A549 (cell line): ENCODE measurements around the gene NHLH1. TPM values are rescaled to one million over a fixed set of nuclear protein-coding genes. Genes with fewer than 3 reads are reported as not detected.
A peak's percentile ranks its signal among the peaks of the same experiment; 100 is the strongest.

Experiments
- ATAC-seq, 2 experiments: fragments of 200-7000 bp in 1 of 2; fragments of >200 bp in 1 of 2; cut with Nextera tagmentation in 1 of 2; cut with Tn5 transposase in 1 of 2; 3 replicates each; pipeline versions ENCODE4 v1.8.0 to v1.9.1; 2018 to 2020; ENCODE audit warnings: mild to moderate bottlenecking in 1 of 2, moderate library complexity in 1 of 2
- CTCF ChIA-PET: fragments of 300-600 bp; sonication (Branson Sonifier 250); formaldehyde crosslinking; extraction: SDS; loops from one replicate; lab custom pipeline; 2021; ENCODE audit warnings: antibody characterized with exemption, inconsistent platforms; lab: Yijun Ruan, JAX
- POLR2A ChIA-PET: fragments of 350-600 bp; formaldehyde crosslinking; extraction: SDS; loops from one replicate; lab custom pipeline; 2021; ENCODE audit warnings: antibody characterized with exemption, inconsistent platforms; lab: Yijun Ruan, JAX
- DNase-seq, 2 experiments: peaks; one replicate each; pipeline versions ENCODE4 v3.0.0 to v3.0.0-alpha.2; 2011 to 2016; ENCODE audit warnings: low read depth in 1 of 2, low spot score in 1 of 2
- FAIRE-seq: peaks from 2 replicates; lab custom pipeline; 2011; peaks lifted over from hg19 to GRCh38; lab: Jason Lieb, UNC
- H3K27ac ChIP-seq, 2 experiments: fragments of >200 bp; sonication (Bioruptor Twin); formaldehyde crosslinking; 3 replicates each; pipeline ENCODE4 v1.5.1; 2016 to 2017
- H3K4me1 ChIP-seq: fragments of >200 bp; sonication (Bioruptor Twin); formaldehyde crosslinking; 3 replicates; pipeline ENCODE4 v1.6.1; 2016
- H3K4me2 ChIP-seq: fragments of >200 bp; sonication (Bioruptor Twin); formaldehyde crosslinking; 3 replicates; pipeline ENCODE4 v1.6.1; 2016
- H3K4me3 ChIP-seq: fragments of >200 bp; sonication (Bioruptor Twin); formaldehyde crosslinking; 3 replicates; pipeline ENCODE4 v1.5.1; 2016
- H3K9me3 ChIP-seq: fragments of >200 bp; sonication (Bioruptor Twin); formaldehyde crosslinking; 3 replicates; pipeline ENCODE4 v1.6.1; 2016
- E2F6 ChIP-seq: IDR thresholded peaks from 2 replicates; pipeline ENCODE4 v1.6.1; 2012; ENCODE audit warnings: low read depth, borderline replicate concordance
- ELK1 ChIP-seq: fragments of 150-350 bp; IDR thresholded peaks from 2 replicates; pipeline ENCODE4 v1.6.1; 2014; ENCODE audit warnings: low read depth, mild to moderate bottlenecking, low read length
- ESRRA ChIP-seq: fragments of 150-350 bp; IDR thresholded peaks from 2 replicates; pipeline ENCODE4 v1.6.1; 2014; ENCODE audit warnings: mild to moderate bottlenecking, low read length, borderline replicate concordance
- HOXB13 ChIP-seq: fragments of 250-450 bp; sonication (Bioruptor Pico); IDR thresholded peaks from 2 replicates; pipeline ENCODE4 v1.5.0; 2020; ENCODE audit warnings: low read depth, mild to moderate bottlenecking, moderate library complexity
- JUN ChIP-seq, 2 experiments: fragments of >200 bp; sonication (Bioruptor Twin); formaldehyde crosslinking; IDR thresholded peaks; 2 replicates in 1 of 2; 3 replicates in 1 of 2; pipeline ENCODE4 v1.6.1; 2016 to 2017
- JUNB ChIP-seq: fragments of >200 bp; sonication (Bioruptor Twin); formaldehyde crosslinking; IDR thresholded peaks from 2 replicates; pipeline ENCODE4 v1.6.1; 2016
- KDM1A ChIP-seq: fragments of 200-600 bp; sonication (generic); IDR thresholded peaks from 2 replicates; pipeline ENCODE4 v1.6.1; 2016; ENCODE audit warnings: low read depth, mild to moderate bottlenecking
- MAX ChIP-seq: IDR thresholded peaks from 2 replicates; pipeline ENCODE4 v1.6.1; 2012
- MYC ChIP-seq: IDR thresholded peaks from 2 replicates; pipeline ENCODE4 v1.6.1; 2012; ENCODE audit warnings: mild to moderate bottlenecking, inconsistent platforms, low read length, improper control_type of control experiment, borderline replicate concordance
- RAD21 ChIP-seq, 2 experiments: fragments of >200 bp in 1 of 2; sonication (Bioruptor Twin) in 1 of 2; formaldehyde crosslinking in 1 of 2; IDR thresholded peaks in 1 of 2; conservative IDR thresholded peaks in 1 of 2; 2 replicates in 1 of 2; 3 replicates in 1 of 2; pipeline ENCODE4 v1.6.1; 2012 to 2018; ENCODE audit warnings: inconsistent platforms in 1 of 2
- RFX5 ChIP-seq: fragments of 450-650 bp; IDR thresholded peaks from 2 replicates; pipeline ENCODE4 v1.7.1; 2014; ENCODE audit warnings: antibody characterized with exemption, mild to moderate bottlenecking, moderate library complexity
- TFCP2L1 ChIP-seq: fragments of 250-450 bp; sonication (Bioruptor Pico); IDR thresholded peaks from 2 replicates; pipeline ENCODE4 v1.5.0; 2021; ENCODE audit warnings: mild to moderate bottlenecking
- ZC3H11A ChIP-seq: fragments of 450-650 bp; IDR thresholded peaks from 2 replicates; pipeline ENCODE4 v1.6.1; 2014; ENCODE audit warnings: antibody characterized with exemption, mild to moderate bottlenecking
- WGBS: methylation state at CpG from one replicate; pipeline ENCODE4 v1.1.6; 2017; ENCODE audit errors: missing lambda C conversion rate; 5-methylcytosine and 5-hydroxymethylcytosine counted together
- polyA plus RNA-seq, 4 experiments: library from polyadenylated mRNA; depleted of rRNA in 3 of 4; stranded (reverse); fragments of >200 nt; fragmentation: RNase III in 1 of 4; extraction: RNeasy Plus Mini Kit Qiagen cat#74134 plus additional on column Dnase treatment in 1 of 4; gene quantifications; 2 replicates in 3 of 4; 3 replicates in 1 of 4; pipeline ENCODE4 v1.2.3, GENCODE V29; 2011 to 2017
- TF ChIP-seq, protein P1 (sequence below): fragments of 200-600 bp; sonication (generic); IDR thresholded peaks from 2 replicates; pipeline ENCODE4 v1.6.1; 2016; ENCODE audit warnings: antibody characterized with exemption, mild to moderate bottlenecking, moderate library complexity

Gene NHLH1
- polyA plus RNA-seq, 2 of the 4 experiments (the other 2 are of a cell fraction) = 0.34 to 0.63 TPM

DNA sequence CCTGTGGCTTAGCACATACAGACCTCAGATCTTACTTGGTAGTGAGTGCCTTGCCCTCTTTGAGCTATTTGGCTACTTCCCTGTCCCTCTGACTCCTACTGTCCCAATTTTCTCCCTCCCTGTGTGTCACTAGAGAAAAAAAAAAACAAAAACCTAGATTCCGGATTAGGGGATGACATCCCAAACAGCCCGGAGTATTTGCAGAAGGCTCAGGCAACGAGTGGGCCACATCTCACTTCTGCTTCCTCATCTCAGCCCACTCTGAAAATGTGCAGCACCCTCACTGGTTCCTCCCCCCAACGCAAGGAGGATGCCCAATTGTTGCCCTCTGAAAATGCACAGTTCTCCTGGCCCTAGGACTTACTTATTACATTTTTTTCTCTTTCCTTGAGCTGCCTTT, 4.9 kb downstream of the NHLH1 start:
- H3K4me2 ChIP-seq = no peak overlapping the region
- ChIA-PET CTCF (interaction anchor here (1.0 to 10.0 kb wide), 5 partner anchors 9 to 286 kb away, joined by 3 to 60 read pairs (median 5); no protein-coding TSS in a partner anchor), POLR2A (interaction anchor here (0.5 to 0.7 kb wide), 2 partner anchors 11 to 278 kb away, joined by 3 read pairs; no protein-coding TSS in a partner anchor)
- TF ChIP-seq ESRRA (no peak), MYC (no peak), KDM1A (no peak), RAD21 (conservative IDR thresholded peaks at IDR 0.05 in 1 of 2, IDR thresholded peaks at IDR 0.05 in 1 of 2) (no peak), JUN (IDR thresholded peaks at IDR 0.05) (no peak), ELK1 (no peak), TFCP2L1 (CRISPR knock-in tag) (no peak), HOXB13 (CRISPR knock-in tag) (no peak), MAX (no peak)
- no peaks in the 10 kb centered on the region for H3K9me3 ChIP-seq
- H3K27ac ChIP-seq = no peak overlapping the region
- DNase-seq (no peak), ATAC-seq (no peak), FAIRE-seq (no peak)
- no peak overlapping the region for H3K4me3 ChIP-seq
- H3K4me1 ChIP-seq = no peaks in the 10 kb centered on the region
- WGBS = 75% methylated on average over 4 of the region's 4 CpGs

DNA sequence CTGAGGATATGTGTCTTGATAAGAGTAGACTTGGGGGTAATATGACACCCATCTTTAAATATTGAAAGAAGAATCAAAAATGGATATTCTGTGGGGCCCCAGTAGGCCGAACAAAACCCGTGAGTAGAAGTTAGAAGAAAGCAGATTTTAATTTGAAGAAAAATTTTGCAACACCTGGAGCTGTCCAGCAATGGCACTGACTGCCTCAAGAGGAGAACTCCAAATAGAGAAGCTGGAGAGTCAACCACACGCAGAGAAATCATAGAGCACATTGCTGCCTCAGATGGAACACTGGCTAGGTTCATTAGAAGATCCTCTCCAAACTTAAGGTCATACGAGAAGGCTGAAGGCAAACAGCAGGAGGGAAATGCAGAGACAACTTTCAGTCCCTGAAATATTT, 6.8 kb downstream of the NHLH1 start:
- no peak overlapping the region for H3K4me2 ChIP-seq
- H3K27ac ChIP-seq = no peak overlapping the region
- no peaks in the 10 kb centered on the region for H3K9me3 ChIP-seq
- H3K4me3 ChIP-seq = no peak overlapping the region
- ATAC-seq (no peak), DNase-seq (no peak), FAIRE-seq (no peak)
- 71% methylated on average over 4 of the region's 4 CpGs for WGBS
- no peak for TF ChIP-seq KDM1A
- TF ChIP-seq ZC3H11A = no peak
- TF ChIP-seq, protein P1, sequence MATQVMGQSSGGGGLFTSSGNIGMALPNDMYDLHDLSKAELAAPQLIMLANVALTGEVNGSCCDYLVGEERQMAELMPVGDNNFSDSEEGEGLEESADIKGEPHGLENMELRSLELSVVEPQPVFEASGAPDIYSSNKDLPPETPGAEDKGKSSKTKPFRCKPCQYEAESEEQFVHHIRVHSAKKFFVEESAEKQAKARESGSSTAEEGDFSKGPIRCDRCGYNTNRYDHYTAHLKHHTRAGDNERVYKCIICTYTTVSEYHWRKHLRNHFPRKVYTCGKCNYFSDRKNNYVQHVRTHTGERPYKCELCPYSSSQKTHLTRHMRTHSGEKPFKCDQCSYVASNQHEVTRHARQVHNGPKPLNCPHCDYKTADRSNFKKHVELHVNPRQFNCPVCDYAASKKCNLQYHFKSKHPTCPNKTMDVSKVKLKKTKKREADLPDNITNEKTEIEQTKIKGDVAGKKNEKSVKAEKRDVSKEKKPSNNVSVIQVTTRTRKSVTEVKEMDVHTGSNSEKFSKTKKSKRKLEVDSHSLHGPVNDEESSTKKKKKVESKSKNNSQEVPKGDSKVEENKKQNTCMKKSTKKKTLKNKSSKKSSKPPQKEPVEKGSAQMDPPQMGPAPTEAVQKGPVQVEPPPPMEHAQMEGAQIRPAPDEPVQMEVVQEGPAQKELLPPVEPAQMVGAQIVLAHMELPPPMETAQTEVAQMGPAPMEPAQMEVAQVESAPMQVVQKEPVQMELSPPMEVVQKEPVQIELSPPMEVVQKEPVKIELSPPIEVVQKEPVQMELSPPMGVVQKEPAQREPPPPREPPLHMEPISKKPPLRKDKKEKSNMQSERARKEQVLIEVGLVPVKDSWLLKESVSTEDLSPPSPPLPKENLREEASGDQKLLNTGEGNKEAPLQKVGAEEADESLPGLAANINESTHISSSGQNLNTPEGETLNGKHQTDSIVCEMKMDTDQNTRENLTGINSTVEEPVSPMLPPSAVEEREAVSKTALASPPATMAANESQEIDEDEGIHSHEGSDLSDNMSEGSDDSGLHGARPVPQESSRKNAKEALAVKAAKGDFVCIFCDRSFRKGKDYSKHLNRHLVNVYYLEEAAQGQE = peak; percentile 51
- TF ChIP-seq ESRRA = no peak
- no peak for TF ChIP-seq E2F6
- no peak for TF ChIP-seq JUNB
- no peak for TF ChIP-seq RAD21 (conservative IDR thresholded peaks at IDR 0.05 in 1 of 2, IDR thresholded peaks at IDR 0.05 in 1 of 2)
- no peak for TF ChIP-seq RFX5
- ChIA-PET CTCF (interaction anchor here (1.2 to 10.0 kb wide), 7 partner anchors 8 to 272 kb away, joined by 3 to 76 read pairs (median 4); partner anchors contain the start of gene NHLH1), POLR2A (interaction anchor here (0.5 to 0.8 kb wide), 2 partner anchors 7 to 112 kb away, joined by 3 to 4 read pairs; partner anchors contain the start of gene DCAF8)
- no peaks in the 10 kb centered on the region for H3K4me1 ChIP-seq
